Right renal cortex interstitium (tissue), 3 donors: Measurements from ENCODE around the gene IFRD2. TPM values are rescaled to one million over a fixed set of nuclear protein-coding genes. Genes with fewer than 3 reads are reported as not detected.
"Not testable (repeated sequence)": the region's sequence is repeated elsewhere in the genome, so short reads cannot be mapped to it uniquely, and the experiment has no call there.

Source experiments
- DNase-seq, 3 donors: peaks; one replicate each; pipeline ENCODE4 v3.0.0-alpha.2; 2013; ENCODE audit warnings: low read depth in 3 of 3, low spot score in 2 of 3
- polyA plus RNA-seq, 3 donors: library from polyadenylated mRNA; unstranded; fragments of 120-200 nt; gene quantifications; one replicate each; pipeline ENCODE4 v1.2.1, GENCODE V29; 2013; ENCODE audit not compliant: insufficient read length in 3 of 3

IFRD2 gene
- polyA plus RNA-seq, 3 donors = 35.0 to 39.1 (median 37.7) TPM

GRCh38 chr3:50256978-50257890, 35.0 kb downstream of the IFRD2 start:
- DNase-seq = no peak

GRCh38 chr3:50255251-50255615, 37.0 kb downstream of the IFRD2 start:
- DNase-seq = no peak

GRCh38 chr3:50254577-50255250, 37.5 kb downstream of the IFRD2 start:
- DNase-seq = no peak

GRCh38 chr3:50251220-50251619, 41.0 kb downstream of the IFRD2 start:
- DNase-seq = no peak

GRCh38 chr3:50250514-50250913, 41.7 kb downstream of the IFRD2 start:
- DNase-seq = no peak

- DNase-seq = no peak
Observed at GRCh38 chr3:50249457-50249856, 42.8 kb downstream of the IFRD2 start.

GRCh38 chr3:50248387-50248786, 43.8 kb downstream of the IFRD2 start:
- DNase-seq = no peak

- DNase-seq = no peak
Observed at GRCh38 chr3:50246517-50246954, 45.7 kb downstream of the IFRD2 start.

- peak in 2 of 3 donors; percentile 85 to 86 for DNase-seq
Observed at GRCh38 chr3:50245831-50246516, 46.3 kb downstream of the IFRD2 start.

- DNase-seq = no peak
Observed at GRCh38 chr3:50245251-50245745, 46.9 kb downstream of the IFRD2 start.

- not testable (repeated sequence) for DNase-seq
Observed at GRCh38 chr3:50244813-50245212, 47.4 kb downstream of the IFRD2 start.

- DNase-seq = no peak
Observed at GRCh38 chr3:50243543-50243895, 48.7 kb downstream of the IFRD2 start.

- no peak for DNase-seq
Observed at GRCh38 chr3:50242851-50243542, 49.2 kb downstream of the IFRD2 start.

GRCh38 chr3:50242381-50242770, 49.9 kb downstream of the IFRD2 start:
- no peak for DNase-seq

GRCh38 chr3:50241713-50242380, 50.4 kb downstream of the IFRD2 start:
- DNase-seq = no peak

- DNase-seq = no peak
Observed at GRCh38 chr3:50241163-50241562, 51.1 kb downstream of the IFRD2 start.

GRCh38 chr3:50239649-50240048, 52.6 kb downstream of the IFRD2 start:
- DNase-seq = no peak

- DNase-seq = no peak
Observed at GRCh38 chr3:50238549-50239026, 53.6 kb downstream of the IFRD2 start.

- no peak for DNase-seq
Observed at GRCh38 chr3:50237754-50238548, 54.3 kb downstream of the IFRD2 start.
